GDM1 (cell line): ENCODE measurements around the gene C2orf72.
"Not testable (repeated sequence)": the region's sequence is repeated elsewhere in the genome, so short reads cannot be mapped to it uniquely, and the experiment has no call there.

Experiments used
- DNase-seq: peaks from one replicate; lab custom pipeline; 2025; lab: John Stamatoyannopoulos, UW

Gene C2orf72

GRCh38 chr2:231015478-231015877, 21.8 kb upstream of the C2orf72 start:
- no peak for DNase-seq

GRCh38 chr2:231015926-231016325, 21.4 kb upstream of the C2orf72 start:
- DNase-seq = no peak

- no peak for DNase-seq
Observed at GRCh38 chr2:231016566-231017230, 20.6 kb upstream of the C2orf72 start.

- no peak for DNase-seq
Observed at GRCh38 chr2:231017231-231017598, 20.1 kb upstream of the C2orf72 start.

- no peak for DNase-seq
Observed at GRCh38 chr2:231018184-231018583, 19.1 kb upstream of the C2orf72 start.

- DNase-seq = not testable (repeated sequence)
Observed at GRCh38 chr2:231025059-231025458, 12.3 kb upstream of the C2orf72 start.

GRCh38 chr2:231028889-231029288, 8.4 kb upstream of the C2orf72 start:
- no peak for DNase-seq

- DNase-seq = no peak
Observed at GRCh38 chr2:231029563-231029962, 7.8 kb upstream of the C2orf72 start.

GRCh38 chr2:231030725-231031124, 6.6 kb upstream of the C2orf72 start:
- no peak for DNase-seq

GRCh38 chr2:231032575-231033140, 4.7 kb upstream of the C2orf72 start:
- no peak for DNase-seq

GRCh38 chr2:231033147-231034132, 3.9 kb upstream of the C2orf72 start:
- no peak for DNase-seq

- no peak for DNase-seq
Observed at GRCh38 chr2:231034291-231034882, 2.9 kb upstream of the C2orf72 start.

GRCh38 chr2:231036131-231036530, 1.2 kb upstream of the C2orf72 start:
- no peak for DNase-seq

- DNase-seq = no peak
Observed at GRCh38 chr2:231036578-231037106, 681 bp upstream of the C2orf72 start.

GRCh38 chr2:231037731-231038482, 584 bp downstream of the C2orf72 start:
- DNase-seq = no peak

GRCh38 chr2:231038483-231039293, 1.4 kb downstream of the C2orf72 start:
- DNase-seq = no peak

GRCh38 chr2:231039294-231039664, 2.0 kb downstream of the C2orf72 start:
- no peak for DNase-seq

GRCh38 chr2:231039821-231040364, 2.6 kb downstream of the C2orf72 start:
- DNase-seq = no peak

- DNase-seq = no peak
Observed at GRCh38 chr2:231041061-231041689, 3.9 kb downstream of the C2orf72 start.

GRCh38 chr2:231043796-231044195, 6.5 kb downstream of the C2orf72 start:
- no peak for DNase-seq
